NCI-H1105 (cell line): ENCODE data around the gene NFIX.

ENCODE experiments used
- DNase-seq: peaks from one replicate; lab custom pipeline; 2025; lab: John Stamatoyannopoulos, UW

Gene NFIX

DNA sequence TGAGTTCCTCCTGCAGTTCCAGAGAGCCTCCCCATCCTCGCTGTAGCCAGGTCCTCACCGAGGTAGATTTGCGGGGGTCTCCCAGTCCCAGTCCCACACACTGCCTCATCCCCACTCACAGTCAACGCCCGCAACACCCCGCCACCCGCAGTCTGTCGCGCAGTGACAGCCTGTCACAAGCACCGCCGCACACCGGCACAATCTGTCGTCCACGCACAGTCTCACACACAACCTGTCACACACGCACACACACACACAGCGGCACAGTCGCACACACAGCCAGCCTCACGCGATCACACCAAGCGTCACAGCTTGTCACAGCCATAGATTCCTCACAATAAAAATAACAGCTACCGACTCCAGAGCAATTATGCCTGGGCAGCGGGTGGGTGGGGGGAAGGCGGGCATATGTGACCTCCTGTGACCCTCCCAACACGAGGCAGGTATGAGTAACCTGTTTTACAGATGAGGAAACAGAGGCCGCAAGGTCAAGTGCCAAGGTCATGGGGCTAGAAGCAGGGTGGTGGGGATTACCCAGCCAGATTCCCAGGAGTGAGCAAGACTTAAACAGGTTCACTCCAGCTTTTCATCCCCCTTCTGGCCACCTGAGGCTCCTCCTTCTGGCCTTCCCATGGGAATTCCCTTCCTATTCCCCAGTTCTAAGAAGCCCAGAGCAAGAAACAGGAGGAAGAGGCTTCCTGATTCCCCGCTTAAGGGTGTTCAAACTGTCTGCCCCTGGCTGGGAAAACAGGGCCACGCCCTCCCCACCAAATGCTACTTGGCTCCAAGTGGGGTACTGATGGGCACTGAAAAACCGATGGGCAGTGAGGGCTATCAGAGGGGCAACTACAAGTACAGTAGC, 13.9 kb downstream of the NFIX start:
- DNase-seq, result no peak

DNA sequence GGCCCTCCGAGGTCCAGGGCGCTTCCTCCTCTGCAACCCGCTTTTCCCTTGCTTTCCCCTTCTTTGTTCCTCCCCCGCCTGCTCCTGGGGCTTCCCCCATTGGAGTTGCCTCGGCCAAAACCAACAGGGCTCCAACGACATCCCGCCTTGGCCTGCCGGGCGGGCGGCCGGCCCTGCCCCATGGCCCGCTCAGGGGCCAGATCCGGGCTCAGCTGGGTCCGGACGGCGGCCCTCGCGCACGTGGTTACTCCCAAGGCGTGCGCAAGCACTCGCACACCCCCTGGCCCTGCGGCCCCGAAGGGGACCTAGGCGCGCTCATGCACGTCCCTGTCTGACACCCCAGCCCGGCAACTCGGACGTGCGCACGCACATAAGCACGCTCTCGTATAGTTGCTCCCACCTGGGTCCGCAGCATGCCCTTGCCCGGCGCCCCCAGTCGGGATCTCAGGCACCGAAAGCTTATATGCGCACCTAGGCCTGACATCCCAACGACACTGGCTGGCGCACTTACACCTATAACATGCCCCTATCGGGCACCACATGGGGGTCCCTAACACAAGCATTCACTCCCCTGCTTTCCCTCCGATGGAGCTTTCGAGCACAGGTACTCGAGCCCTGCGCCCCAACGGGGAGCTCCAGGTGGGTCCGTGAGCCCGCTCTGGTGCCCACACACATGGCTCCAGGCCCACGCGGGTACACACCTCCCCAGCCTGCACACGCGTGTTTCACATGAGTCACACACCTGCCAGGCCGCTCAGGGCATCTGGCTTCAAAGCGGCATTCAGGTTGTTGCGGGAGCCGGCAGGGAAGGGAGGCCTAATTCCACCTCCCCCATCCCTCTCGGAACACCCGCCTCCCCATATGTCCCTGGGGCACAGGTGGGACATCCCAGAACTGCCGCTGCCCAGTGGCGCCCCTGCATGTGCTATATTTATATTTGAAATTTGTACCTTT, 15.0 kb downstream of the NFIX start:
- DNase-seq, result no peak

DNA sequence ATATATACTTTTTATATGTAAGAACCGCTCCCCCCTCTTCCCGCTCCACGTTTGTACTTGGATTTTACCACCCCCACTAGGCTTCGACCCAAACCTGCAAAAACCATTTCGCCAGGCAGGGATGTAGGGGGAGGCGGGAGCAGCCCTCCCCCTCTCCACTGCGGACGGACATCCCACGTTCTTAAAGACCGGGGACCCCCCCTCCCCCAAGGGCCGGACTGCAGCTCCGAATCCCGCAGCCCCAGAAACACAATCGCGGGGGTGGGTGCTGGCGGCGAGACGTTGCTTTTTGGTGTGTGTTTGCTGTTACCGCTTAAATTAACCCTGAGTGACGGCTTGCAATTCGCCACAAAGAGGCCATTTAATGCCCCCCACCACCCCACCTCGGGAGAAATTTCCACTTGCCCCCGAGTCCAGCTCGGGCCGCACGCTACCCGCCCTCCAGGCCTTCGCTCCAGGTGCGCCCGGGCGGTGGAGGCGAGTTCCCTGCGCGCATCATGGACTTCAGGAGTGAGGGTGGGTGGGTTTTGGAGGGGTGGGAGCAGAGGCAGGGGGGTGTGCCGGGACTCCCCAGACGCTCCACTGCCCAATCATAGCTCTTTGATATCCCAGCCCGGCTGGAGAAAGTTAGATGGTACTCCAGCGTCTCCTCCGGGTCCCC, 15.8 kb downstream of the NFIX start:
- no peak for DNase-seq

- DNase-seq, result no peak
Measured at GRCh38 chr19:13011653-13012389, 16.5 kb downstream of the NFIX start.

DNA sequence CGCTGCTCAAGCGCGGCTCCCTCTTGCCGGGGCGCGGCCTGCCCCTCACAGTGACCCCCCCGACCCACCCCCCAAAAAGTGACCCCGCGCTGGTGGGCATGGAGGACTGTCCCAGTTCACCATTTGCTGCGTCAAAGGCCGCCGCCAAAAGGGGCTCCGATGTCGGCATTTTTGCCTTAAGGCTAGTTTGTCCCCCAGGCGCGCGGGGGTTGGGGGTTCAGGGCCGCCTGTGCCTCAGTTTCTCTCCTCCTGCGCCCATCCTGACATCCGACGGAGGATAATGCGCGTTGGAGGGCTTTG, 17.1 kb downstream of the NFIX start:
- DNase-seq, result no peak

GRCh38 chr19:13012690-13013608, 17.7 kb downstream of the NFIX start:
- DNase-seq, result no peak

- no peak for DNase-seq
Measured at GRCh38 chr19:13013649-13014048, 18.4 kb downstream of the NFIX start.

- DNase-seq, result no peak
Measured at GRCh38 chr19:13014101-13014920, 19.0 kb downstream of the NFIX start.

DNA sequence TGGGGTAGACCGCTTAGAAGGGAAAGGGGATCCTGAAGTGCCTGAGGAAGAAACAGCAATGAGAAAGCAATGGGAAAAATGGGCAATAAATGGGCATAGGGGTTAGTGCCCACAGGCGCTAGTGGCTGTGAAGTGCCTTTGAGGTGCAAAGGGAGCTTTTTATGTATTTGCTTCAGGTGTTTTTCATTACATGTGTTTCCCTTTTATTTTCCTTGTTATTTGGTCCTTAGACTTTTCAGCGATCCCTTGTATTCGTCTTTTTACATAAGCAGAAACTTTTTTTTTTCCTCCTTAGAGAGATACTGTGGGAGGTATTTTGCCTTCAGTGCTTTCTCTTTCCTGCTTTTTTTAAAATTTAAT, 19.6 kb downstream of the NFIX start:
- no peak for DNase-seq

- DNase-seq, result no peak
Measured at GRCh38 chr19:13015361-13016223, 20.3 kb downstream of the NFIX start.

GRCh38 chr19:13016245-13016627, 21.0 kb downstream of the NFIX start:
- no peak for DNase-seq

GRCh38 chr19:13016628-13017305, 21.5 kb downstream of the NFIX start:
- no peak for DNase-seq

DNA sequence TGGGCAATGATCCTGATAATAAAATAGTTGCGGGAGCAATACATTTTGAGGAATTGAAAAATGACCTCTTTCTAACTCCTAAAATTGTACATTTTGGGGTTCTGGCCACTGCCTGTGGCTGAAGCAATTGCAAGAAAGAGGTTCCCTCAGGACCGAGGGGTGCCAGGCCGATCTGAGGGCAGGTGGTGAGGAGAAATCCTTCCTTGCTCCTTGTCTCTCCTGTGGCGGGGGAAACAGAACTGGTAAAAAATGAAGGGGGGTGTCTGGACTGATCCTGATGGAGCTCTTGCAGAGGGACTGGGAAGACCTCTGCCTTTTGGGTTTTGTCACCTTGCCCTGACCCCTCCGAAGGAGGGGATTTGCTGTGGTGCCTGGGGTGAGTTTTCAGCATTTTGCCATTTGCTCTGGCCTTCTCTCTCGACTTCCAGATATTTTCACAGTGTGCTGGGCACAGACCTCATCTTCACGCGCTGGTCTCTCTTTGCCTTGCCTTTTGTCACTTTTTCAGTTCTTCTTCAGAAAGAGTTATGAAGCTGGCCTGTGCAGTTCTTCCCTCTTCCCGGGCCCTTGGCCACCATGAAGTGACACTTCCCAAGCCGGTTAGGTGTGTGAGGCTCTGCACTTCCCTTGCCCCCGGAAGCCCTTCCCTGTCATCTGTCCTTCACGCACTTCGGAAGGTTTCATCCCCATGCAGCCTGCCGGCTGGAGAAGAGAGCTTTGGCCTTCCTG, 22.2 kb downstream of the NFIX start:
- DNase-seq, result no peak

- no peak for DNase-seq
Measured at GRCh38 chr19:13018035-13018914, 23.0 kb downstream of the NFIX start.

GRCh38 chr19:13019332-13019731, 24.1 kb downstream of the NFIX start:
- no peak for DNase-seq

- DNase-seq, result no peak
Measured at GRCh38 chr19:13020002-13020414, 24.7 kb downstream of the NFIX start.
